CD4-positive, alpha-beta T cell treated with Interleukin-15 for 4 hours (primary cell): ENCODE data around the gene RRP15.

Experiments used
- DNase-seq: peaks from one replicate; pipeline ENCODE4 v3.0.0-alpha.2; 2020; ENCODE audit warnings: low spot score

RRP15 gene

DNA sequence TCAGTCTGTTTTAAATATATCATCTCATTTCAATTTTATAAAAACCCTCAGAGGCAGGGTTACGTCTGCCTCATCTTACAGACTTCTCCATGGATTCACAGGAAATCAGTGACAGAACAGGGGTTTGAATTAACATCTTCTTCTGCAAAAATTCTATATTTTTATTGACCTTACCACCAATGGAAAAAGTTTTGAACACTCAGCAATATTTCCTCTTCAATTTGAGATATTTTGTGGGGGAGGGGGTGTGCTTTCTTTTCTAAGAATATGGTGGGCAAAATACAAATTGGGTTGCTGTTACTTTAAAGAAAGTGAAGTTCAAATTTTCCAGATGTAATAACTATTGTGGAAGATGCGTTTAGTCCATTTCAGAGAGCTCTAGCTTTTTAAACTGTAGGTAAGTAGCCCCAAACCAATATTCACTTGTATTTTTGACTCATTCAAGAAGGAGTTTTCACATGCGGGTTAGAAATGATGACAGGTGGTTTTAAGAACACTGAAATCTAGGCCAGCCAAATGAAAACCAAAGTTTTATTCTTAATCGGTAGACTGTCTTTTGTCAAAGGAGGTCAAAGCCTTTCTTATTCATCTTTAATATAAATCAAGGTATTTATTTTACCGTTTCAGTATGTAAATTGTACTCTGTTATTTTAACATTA, 77.5 kb downstream of the RRP15 start:
- DNase-seq: no peak

DNA sequence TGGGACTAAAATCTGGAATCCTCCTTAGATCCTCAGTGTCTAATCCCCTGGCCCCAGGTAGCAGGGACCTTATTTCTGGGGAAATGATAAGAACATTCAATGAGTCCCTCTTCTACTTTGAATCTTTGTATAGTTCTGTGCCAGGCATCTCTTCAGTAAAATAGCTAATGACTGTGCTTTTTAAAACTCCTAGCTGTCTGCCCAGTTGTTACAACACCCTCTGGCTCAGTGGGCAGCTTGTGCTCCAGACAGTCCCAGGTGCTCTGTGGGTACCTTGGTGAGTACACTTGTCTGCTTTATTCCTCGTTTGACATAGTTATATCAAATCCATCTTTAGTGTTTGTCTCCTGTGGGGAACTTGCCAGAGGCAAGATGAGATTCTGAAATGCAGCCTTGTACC, 78.0 kb downstream of the RRP15 start:
- no peak for DNase-seq

DNA sequence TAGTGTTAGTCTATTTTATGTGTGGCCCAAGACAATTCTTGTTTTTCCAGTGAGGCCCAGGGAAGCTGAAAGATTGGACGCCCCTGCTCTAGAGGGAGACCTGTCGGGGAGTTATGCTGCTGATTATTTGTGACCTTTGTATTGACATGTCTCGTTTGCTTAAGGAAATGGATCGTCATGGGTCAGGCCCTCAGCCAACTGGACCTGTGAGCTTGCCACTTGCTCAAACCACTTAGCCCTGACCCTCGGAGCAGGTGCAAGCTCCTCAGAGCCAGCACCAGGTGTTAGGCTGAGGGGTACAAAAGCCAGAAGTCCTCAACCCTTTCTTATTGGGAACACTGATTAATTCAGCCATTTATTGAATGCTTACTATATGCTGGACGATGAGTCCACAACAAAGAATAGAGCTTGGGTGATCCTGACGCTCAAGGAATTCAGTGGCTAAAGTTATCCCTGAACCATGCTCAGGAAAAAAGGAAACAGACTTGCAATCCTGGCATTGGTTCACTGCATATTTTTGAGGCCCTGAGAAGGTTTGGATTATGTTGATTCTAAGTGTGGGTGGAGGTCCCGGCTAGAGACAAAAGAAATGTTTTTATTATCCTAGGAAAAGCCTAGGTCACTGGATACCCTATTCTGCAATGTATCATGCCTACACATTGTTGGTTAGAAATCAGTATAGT, 79.1 kb downstream of the RRP15 start:
- no peak for DNase-seq

DNA sequence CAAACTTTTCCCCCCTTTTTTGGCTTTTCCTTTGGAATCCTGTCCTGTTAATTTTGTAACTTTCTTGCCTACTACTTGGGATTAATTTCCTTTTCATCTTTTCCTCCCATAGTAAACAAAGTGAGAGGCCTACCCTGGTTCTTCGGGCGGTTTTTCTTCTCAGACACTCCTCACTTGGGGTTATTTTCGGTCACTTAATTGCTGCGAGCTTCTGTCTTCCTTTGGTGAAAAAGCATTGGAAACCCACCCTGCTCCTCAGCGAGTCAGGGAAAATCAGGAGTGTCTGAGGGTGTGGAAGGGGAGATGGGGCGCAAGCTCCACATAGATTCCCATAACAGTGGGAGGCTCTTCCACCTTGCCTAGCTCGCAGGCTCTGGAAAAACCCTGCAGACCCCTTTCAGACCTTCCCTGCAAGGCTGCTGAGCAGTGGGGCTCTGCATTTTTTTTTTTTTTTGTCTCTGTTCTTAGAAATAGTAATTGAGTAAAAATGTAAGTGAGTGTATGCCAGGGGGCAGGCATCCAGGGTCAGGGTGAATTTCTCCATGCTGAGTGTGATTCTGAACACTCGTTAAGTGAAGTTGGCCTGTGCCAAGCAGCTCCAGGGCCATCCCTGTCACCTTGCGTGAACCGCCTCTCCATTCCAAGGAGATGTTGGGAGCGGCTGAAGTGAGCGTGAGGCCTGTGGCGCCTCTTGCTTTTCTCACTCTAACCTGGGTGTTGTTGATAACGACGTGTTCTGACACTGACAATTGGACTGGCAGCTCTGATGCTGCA, 80.3 kb downstream of the RRP15 start:
- no peak for DNase-seq

DNA sequence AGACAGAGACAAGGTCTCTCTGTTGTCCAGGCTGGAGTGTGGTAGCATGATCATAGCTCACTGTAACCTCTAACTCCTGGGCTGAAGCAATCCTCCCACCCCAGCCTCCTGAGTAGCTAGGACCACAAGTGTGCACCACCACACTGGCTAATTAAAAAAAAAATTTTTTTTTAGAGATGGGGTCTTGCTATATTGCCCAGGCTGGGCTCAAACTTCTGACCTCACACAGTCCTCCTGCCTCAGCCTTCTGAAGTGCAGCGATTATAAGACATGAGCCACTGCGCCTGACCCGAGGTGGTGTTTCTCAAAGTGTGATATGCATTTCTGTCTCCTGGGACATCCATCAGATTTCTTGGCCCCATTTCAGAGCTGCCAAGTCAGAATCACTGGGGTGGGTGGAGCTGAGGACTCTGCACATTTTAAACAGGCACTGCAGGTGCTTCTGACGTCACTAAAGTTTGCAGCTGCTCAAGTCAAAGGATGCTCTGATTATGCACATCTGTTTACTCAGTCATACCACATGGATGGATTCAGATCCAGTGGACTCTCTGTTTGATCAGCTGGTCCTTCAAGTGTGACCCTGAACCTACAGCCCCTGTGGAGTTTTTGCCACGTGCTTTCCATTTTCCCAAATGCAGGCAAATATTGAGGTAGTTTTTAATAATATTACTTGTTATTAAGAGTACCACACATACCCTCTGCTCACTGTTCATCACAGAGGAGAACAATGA, 81.4 kb downstream of the RRP15 start:
- no peak for DNase-seq

DNA sequence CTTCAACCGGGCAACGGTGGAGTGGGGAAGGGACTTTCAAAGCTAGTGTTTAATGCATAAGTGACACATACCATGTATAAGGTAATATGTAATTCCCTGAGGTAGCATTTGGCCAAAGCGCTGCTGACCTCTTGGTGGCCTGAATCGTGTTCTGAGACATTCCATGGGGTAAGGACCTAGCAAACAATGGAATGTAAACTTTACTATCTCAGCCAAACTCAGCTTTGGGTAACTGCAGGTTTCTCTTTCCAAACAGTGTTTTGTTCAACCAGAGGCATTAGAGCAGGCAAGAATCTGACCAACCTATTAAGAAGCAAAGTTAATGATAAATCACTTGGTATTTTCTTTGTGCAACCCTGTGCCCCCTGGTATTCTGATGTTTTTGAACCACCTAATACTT, 82.0 kb downstream of the RRP15 start:
- no peak for DNase-seq

DNA sequence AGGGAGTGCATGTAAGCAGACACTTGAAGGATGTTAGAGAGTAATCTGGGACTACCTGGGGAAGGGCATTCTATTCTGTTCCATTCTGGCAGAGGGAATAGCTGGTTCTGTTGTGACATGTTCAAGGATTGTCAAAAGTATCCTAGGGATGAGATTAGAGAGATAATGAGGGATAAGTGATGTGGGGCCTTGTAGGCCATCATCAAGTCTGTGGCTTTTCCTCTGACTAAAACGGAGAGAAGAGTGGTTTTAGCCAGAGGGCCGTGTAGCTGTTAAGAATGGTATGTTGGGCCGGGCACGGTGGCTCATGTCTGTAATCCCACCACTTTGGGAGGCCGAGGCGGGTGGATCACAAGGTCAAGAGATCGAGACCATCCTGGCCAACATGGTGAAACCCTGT, 83.6 kb downstream of the RRP15 start:
- no peak for DNase-seq

DNA sequence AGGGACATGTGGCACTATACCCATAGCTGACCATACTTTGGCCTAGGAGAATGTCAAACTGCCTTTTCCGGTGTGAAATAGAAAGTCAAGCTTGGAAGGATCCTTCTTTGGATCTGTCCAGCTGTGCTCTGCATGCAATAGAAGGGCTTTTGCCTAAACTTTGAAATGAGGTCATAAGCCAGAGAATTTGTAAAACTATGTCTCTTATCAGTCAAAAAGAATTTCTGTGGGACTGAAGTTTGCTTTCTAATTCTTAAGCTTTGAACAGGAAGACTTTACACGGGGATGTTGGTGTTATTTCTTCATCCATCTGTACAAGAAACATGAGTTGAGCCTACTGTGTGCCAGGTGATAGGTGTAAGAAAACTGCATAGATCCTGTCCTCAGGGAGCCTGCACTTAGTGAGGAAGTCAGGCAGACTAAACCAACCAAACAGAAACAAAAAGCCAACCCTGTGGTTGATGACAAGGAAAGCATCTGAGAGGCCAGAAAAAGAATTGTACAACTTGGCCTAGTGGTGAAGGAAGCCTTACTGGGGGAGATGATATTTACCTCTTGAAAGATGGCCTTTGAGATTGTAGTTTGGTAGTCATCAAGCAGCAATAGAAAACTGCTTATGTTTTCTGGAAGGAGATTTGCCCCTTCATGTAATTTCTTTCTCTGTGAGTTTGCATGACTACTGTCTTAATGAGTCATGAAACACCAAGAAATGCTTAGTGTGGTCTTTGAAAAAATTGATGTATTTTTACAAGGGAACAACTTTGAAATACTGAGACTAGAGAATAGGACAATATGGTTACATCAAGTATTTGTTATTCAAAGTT, 84.8 kb downstream of the RRP15 start:
- DNase-seq: no peak

DNA sequence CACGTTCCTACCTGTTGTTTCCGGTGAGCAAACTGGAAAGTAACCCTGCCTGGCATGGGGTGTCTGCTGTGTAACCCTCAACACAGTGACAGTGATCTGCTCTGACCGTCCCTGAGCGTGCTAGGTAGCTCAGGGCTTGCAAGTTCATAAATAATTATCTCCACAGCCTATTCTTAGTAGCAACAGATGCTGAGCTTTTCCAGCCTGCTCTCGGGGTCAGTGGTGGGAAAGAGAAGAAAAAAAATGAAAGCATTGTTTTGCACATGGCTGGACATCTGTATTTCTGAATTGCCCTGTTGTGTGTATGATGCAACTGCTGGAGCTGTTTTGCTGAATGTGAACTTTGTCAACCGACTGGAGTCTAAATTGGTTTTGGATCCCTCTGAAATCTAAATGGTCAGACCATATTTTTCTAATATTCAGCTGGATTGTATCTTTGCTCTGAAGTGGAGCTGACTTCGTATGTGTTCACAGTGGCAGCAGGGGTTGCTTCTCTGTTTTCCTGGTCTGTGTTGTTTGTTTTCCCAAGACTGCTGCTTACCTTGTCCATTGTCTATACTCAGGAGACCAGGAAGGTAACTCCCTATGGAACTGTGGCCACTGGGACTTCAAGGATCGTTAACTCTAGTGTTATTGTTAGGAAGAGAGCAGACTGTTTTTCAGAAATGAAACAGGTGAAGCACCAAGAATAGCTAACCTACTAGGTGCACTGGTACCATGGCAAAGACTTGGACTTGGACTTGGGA, 87.0 kb downstream of the RRP15 start:
- DNase-seq: no peak

DNA sequence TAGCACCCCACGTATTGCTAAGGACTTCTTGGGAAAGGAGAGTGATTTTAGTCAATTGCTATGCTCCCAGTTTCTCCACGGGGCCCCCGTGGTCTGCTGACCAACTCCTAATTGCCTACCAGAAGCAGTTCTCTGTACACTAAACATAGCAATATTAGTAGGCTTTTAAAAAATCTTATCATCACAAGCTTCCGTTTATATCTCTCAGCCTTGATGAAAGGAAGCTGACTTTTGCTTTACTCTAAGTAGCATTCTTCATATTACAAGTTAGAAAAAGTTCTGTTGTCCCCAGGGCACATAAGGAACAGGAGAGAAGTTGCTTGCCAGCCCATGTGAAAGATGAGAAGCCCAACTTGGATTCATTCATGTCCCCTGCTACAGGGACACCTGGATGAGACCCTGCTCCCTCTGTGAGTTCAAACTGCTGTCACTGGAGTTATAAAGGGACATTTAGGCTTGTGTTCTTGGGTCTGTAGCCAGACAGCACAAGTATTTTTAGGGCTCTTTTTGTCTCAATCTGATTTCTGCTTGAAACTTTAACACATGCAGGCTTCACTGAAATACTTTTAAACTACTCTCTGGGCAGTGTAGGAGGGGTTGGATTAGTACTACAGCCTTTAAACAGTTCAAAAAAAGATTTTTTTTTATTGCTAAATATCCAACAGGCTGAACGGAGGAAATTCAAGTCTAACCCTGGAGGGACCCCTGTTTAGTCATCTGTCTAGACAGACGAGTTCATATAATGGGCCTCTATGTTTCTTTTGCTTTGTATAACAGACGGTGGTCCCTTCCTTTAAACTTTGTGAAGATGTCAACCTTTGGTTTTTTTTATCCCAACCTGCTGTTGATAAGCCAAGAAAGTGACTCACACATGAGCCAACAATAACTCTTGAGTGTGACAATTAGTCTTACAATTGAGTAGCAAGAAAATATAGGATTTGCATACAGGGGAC, 89.6 kb downstream of the RRP15 start:
- DNase-seq: no peak

DNA sequence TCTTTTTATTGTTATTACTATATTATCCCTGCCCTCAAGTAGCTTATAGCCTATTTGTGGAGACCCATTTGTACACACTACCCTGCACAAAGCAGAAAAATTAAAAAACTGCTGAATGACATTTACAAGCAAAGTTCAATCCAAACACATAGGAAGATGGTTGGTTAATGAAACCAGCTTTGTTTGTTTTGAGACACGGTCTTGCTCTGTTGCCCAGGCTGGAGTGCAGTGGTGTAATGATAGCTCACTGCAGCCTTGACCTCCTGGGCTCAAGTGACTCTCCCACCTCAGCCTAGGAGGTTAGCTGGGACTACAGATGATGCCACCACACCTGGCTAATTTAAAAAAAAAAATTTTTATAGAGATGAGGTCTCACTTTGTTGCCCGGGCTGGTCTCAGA, 91.6 kb downstream of the RRP15 start:
- DNase-seq: no peak

DNA sequence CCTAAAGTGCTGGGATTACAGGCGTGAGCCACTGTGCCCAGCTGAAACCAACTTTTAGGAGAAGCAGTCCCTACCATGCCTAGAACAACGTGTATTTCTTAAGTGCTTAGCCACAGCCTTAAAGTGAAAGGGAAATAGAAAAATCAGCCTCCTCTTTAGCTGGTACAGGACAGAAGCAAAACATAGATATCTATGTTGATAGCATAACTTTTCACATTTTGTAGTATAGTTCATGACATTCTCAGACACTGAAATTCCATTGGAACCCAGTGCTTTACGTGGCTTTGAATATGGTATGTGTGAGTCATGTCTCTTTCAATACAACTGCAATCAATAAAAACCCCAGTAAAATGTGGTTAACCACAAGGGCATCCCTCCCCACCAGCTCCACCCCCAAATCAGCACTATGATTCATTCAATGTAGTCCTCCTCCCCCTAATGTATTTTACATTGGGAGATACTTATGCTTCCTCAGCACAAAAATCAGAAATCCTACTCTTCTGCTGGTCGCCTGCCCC, 92.1 kb downstream of the RRP15 start:
- peak; percentile 46 for DNase-seq

DNA sequence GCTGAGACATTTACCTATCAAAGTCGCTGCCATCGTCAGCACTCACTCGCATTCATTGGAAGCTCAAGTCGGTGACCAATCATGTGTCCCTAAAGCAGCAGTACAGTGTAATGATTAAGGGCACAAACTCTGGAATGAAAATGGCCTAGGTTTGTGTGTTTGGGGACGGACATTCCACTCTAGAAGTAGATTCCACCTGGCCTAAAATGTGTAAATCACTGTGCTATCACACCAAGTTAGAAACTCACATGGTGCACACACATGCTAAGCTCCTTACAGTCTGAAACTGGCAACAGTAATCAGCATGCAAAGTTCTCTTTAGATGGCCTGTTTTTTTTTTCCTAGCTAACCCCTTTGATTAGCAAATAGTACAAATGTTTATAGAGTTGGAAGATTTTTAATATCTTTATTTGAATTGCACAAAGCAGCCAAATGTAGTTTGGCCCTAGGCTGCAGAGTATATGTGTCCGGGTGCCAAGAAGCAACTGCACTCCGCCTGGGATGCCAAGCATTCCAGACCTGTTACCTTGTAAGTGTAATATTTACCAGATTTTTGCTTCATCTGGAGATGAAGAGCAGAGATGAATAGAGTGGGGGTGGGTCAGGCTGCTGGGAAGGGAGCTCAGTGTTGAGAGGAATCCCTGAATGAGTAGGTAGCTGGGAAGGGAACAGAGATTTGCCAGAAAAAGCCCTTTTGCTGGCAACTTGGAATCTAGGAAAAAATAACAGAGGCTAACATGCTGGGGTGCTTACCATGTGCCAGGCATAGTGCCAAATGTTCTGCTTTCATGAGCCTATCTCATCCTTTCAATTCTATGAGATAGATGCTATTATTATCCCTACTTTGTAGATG, 95.3 kb downstream of the RRP15 start:
- no peak for DNase-seq

DNA sequence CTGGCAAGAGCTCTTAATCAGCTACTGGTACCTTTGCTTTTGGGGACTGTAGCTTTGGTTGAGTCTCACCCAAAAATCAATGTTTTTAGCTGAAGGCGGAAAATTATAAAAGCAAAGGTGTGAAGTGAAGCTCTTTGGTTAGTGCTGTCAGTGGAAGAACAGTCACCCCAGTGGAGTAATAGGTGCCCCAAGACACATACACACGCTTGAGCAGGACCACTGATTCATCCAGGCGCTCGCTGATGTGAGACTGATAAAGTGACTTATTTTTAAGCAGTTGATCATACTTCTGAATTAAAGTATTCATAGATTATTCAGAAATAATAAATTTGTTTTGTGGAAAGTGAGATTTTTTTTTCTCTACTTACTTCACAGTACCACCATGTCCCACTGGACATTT, 97.2 kb downstream of the RRP15 start:
- no peak for DNase-seq

DNA sequence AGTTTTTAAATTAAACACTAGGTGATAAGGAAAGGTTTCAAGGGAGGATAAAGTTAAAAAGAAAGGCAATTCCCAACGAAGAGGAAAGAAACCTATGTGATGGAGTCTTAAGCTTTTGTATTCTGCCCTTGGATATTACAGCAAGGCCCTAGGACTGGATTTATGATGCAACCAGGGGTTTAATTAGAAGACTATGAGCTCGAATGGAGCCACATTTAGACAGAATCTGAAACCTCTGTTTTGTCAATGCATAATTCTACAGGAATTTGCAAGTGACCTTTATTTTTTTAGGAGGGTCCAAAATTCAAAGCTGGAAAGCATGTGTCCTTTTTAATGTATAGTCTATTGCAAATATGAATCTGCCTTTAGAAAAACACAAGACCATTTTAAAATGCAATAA, 98.0 kb downstream of the RRP15 start:
- no peak for DNase-seq

DNA sequence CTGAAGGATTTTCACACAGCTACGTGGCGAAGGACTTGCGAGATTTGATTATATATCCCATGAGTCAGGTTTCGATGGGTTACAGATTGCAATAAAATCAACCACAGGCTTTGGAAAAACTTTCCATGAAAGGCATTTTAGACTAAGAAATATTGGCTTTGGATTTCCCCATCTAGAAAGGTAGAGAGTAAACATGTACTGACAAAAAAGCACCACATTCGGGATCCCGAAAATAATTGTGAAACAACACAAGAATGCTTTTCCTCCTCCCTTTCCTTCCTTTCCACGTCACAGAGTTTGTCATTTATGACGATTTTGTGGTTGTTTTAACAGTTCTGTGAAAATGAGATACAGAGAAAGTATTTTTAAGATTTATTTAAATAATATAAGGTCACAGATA, 98.6 kb downstream of the RRP15 start:
- DNase-seq: no peak

DNA sequence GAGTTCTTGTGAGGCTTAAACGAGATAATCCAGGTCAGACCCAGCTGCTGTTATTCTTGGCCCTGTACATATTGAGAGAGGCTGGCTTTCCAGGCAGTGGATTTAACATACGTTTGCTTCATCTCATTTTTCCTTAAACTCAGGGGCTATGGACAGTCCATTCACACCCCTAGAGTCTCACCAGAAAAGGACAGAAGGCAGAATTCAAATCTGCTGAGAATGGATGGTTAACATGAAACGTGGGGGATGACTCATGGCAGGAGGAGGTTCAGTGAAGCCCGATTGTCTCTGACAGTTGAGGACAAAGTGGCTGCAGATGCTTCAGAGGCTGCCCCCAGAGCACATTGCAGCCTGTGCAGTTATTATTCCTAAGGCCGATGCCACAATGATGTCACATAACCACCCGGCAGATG, 99.5 kb downstream of the RRP15 start:
- DNase-seq: no peak
